SK-N-SH treated with all-trans-retinoic acid at 6 μM for 48 hours (cell line): ENCODE data around the gene LECT2.

Experiments
- ATAC-seq: fragments of 200-7000 bp; cut with Tn5 transposase; 3 replicates; pipeline ENCODE4 v1.9.1; 2020; ENCODE audit warnings: mild to moderate bottlenecking, moderate library complexity
- ARNTL ChIP-seq: fragments of 450-650 bp; formaldehyde crosslinking; IDR thresholded peaks from 2 replicates; pipeline ENCODE4 v1.5.0; 2020; ENCODE audit warnings: low read depth, mild to moderate bottlenecking, moderate library complexity, borderline replicate concordance
- BACH2 ChIP-seq: fragments of 250-450 bp; sonication (Bioruptor Pico); IDR thresholded peaks from 2 replicates; pipeline ENCODE4 v1.9.0; 2021; ENCODE audit warnings: mild to moderate bottlenecking, borderline replicate concordance
- CSDC2 ChIP-seq: fragments of 250-450 bp; sonication (Bioruptor Pico); IDR thresholded peaks from 2 replicates; pipeline ENCODE4 v1.5.0; 2020; ENCODE audit warnings: mild to moderate bottlenecking, moderate library complexity
- ESRRG ChIP-seq: fragments of 250-450 bp; sonication (Bioruptor Pico); IDR thresholded peaks from 2 replicates; pipeline ENCODE4 v1.6.1; 2021; ENCODE audit warnings: mild to moderate bottlenecking
- ISL1 ChIP-seq: fragments of 250-450 bp; sonication (Bioruptor Pico); IDR thresholded peaks from 2 replicates; pipeline ENCODE4 v2.1.2; 2022; ENCODE audit warnings: mild to moderate bottlenecking, moderate library complexity
- OSR1 ChIP-seq: fragments of 250-450 bp; sonication (Bioruptor Pico); IDR thresholded peaks from 2 replicates; pipeline ENCODE4 v1.8.0; 2022; ENCODE audit warnings: moderate library complexity, mild to moderate bottlenecking, inconsistent platforms
- PPARA ChIP-seq: fragments of 250-450 bp; sonication (Bioruptor Pico); IDR thresholded peaks from 2 replicates; pipeline ENCODE4 v1.5.0; 2020; ENCODE audit warnings: mild to moderate bottlenecking, borderline replicate concordance
- RARB ChIP-seq: fragments of 250-450 bp; sonication (Bioruptor Pico); IDR thresholded peaks from 2 replicates; pipeline ENCODE4 v1.8.0; 2021; ENCODE audit warnings: mild to moderate bottlenecking, moderate library complexity
- SNAI2 ChIP-seq: fragments of 250-450 bp; sonication (Bioruptor Pico); IDR thresholded peaks from 2 replicates; pipeline ENCODE4 v1.5.0; 2020; ENCODE audit warnings: mild to moderate bottlenecking, moderate library complexity
- TOX ChIP-seq: fragments of 250-450 bp; sonication (Bioruptor Pico); IDR thresholded peaks from 2 replicates; pipeline ENCODE4 v1.8.0; 2021; ENCODE audit warnings: mild to moderate bottlenecking, moderate library complexity, borderline replicate concordance
- TSHZ2 ChIP-seq: fragments of 250-450 bp; sonication (Bioruptor Pico); IDR thresholded peaks from 2 replicates; pipeline ENCODE4 v1.5.0; 2020; ENCODE audit warnings: mild to moderate bottlenecking, moderate library complexity
- ZC3H10 ChIP-seq: fragments of 250-450 bp; sonication (Bioruptor Pico); IDR thresholded peaks from 2 replicates; pipeline ENCODE4 v1.5.1; 2021; ENCODE audit warnings: mild to moderate bottlenecking, moderate library complexity
- ZFP3 ChIP-seq: fragments of 250-450 bp; sonication (Bioruptor Pico); IDR thresholded peaks from 2 replicates; pipeline ENCODE4 v1.5.0; 2020; ENCODE audit warnings: mild to moderate bottlenecking, moderate library complexity
- ZFP30 ChIP-seq: fragments of 450-650 bp; formaldehyde crosslinking; IDR thresholded peaks from 2 replicates; pipeline ENCODE4 v1.5.0; 2022; ENCODE audit warnings: mild to moderate bottlenecking, moderate library complexity
- ZNF565 ChIP-seq: fragments of 450-650 bp; formaldehyde crosslinking; conservative IDR thresholded peaks from 2 replicates; pipeline ENCODE4 v1.5.0; 2020; ENCODE audit warnings: low read depth, mild to moderate bottlenecking, moderate library complexity
- ZNF70 ChIP-seq: fragments of 450-650 bp; formaldehyde crosslinking; IDR thresholded peaks from 2 replicates; pipeline ENCODE4 v1.5.0; 2020; ENCODE audit warnings: mild to moderate bottlenecking, moderate library complexity
- ZNF8 ChIP-seq: fragments of 450-650 bp; formaldehyde crosslinking; IDR thresholded peaks from 2 replicates; pipeline ENCODE4 v1.5.0; 2020; ENCODE audit warnings: mild to moderate bottlenecking, moderate library complexity
- TF ChIP-seq, protein P1 (sequence below): fragments of 250-450 bp; sonication (Bioruptor Pico); IDR thresholded peaks from 2 replicates; pipeline ENCODE4 v1.8.0; 2021; ENCODE audit warnings: low read depth, mild to moderate bottlenecking, moderate library complexity, borderline replicate concordance
- TF ChIP-seq, protein P2 (sequence below): fragments of 250-450 bp; sonication (Bioruptor Pico); IDR thresholded peaks from 2 replicates; pipeline ENCODE4 v1.5.1; 2020; ENCODE audit warnings: low read depth, mild to moderate bottlenecking, moderate library complexity

LECT2 gene

DNA sequence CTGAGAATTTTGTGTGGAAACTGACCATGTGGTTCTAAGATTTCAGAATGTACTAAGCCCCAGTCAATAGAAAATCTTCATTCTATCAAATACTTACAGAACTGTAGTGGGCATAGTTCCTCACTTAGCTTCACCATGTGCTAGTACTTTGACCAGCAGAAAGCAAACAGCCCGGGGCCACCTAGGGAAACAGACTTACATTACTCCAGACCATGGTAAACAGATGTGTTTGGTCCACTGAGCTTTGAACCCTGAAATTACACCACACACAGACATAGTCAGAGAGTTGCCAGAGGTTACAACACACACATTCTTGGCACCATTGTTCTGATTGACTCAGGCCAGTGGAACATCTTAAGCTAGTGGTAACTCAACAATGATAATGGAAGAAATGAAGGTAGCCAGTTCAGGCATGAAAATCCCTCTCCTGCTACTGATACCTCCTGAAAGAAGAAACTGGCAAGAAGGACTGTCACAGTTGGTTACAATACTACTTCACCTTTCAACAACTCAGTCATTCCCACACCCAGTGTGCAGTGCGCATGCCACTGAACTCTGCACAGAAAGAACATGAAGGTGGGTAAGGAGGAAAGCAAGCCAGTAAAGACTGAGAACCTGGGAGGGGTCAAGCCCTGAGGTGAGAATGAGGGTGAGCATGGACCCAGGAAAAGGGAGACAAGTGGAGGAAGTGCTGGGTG is 18.7 kb upstream of the LECT2 start:
- TF ChIP-seq TSHZ2, result no peak
- no peak for TF ChIP-seq TOX (CRISPR knock-in tag)
- TF ChIP-seq, protein P1, sequence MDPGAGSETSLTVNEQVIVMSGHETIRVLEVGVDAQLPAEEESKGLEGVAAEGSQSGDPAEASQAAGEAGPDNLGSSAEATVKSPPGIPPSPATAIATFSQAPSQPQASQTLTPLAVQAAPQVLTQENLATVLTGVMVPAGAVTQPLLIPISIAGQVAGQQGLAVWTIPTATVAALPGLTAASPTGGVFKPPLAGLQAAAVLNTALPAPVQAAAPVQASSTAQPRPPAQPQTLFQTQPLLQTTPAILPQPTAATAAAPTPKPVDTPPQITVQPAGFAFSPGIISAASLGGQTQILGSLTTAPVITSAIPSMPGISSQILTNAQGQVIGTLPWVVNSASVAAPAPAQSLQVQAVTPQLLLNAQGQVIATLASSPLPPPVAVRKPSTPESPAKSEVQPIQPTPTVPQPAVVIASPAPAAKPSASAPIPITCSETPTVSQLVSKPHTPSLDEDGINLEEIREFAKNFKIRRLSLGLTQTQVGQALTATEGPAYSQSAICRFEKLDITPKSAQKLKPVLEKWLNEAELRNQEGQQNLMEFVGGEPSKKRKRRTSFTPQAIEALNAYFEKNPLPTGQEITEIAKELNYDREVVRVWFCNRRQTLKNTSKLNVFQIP (CRISPR knock-in tag), result no peak
- TF ChIP-seq SNAI2 (CRISPR knock-in tag), result no peak
- TF ChIP-seq ZNF565 (CRISPR knock-in tag), result no peak
- TF ChIP-seq RARB (CRISPR knock-in tag), result no peak
- no peak for TF ChIP-seq CSDC2 (CRISPR knock-in tag)
- TF ChIP-seq OSR1 (CRISPR knock-in tag), result no peak
- TF ChIP-seq ISL1 (CRISPR knock-in tag), result no peak
- TF ChIP-seq ZFP3, result no peak
- TF ChIP-seq ESRRG, result no peak
- TF ChIP-seq ZNF70 (CRISPR knock-in tag), result no peak
- TF ChIP-seq ZNF8 (CRISPR knock-in tag), result no peak
- no peak for ATAC-seq

GRCh38 chr5:135971701-135972100 is 16.9 kb upstream of the LECT2 start:
- ATAC-seq, result no peak
- TF ChIP-seq ZFP3 (no peak), PPARA (CRISPR knock-in tag) (no peak), BACH2 (CRISPR knock-in tag) (no peak), ZC3H10 (CRISPR knock-in tag) (no peak), RARB (CRISPR knock-in tag) (no peak), SNAI2 (CRISPR knock-in tag) (no peak), ESRRG (no peak)
- TF ChIP-seq, protein P2, sequence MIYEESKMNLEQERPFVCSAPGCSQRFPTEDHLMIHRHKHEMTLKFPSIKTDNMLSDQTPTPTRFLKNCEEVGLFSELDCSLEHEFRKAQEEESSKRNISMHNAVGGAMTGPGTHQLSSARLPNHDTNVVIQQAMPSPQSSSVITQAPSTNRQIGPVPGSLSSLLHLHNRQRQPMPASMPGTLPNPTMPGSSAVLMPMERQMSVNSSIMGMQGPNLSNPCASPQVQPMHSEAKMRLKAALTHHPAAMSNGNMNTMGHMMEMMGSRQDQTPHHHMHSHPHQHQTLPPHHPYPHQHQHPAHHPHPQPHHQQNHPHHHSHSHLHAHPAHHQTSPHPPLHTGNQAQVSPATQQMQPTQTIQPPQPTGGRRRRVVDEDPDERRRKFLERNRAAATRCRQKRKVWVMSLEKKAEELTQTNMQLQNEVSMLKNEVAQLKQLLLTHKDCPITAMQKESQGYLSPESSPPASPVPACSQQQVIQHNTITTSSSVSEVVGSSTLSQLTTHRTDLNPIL, result no peak

GRCh38 chr5:135966790-135967189 is 12.0 kb upstream of the LECT2 start:
- ATAC-seq, result no peak
- TF ChIP-seq, protein P2, result no peak
- TF ChIP-seq, protein P1 (CRISPR knock-in tag), result no peak
- TF ChIP-seq ZFP30 (no peak), SNAI2 (CRISPR knock-in tag) (no peak), OSR1 (CRISPR knock-in tag) (no peak), RARB (CRISPR knock-in tag) (no peak), ARNTL (CRISPR knock-in tag) (no peak), TSHZ2 (no peak), CSDC2 (CRISPR knock-in tag) (no peak), ZC3H10 (CRISPR knock-in tag) (no peak), ISL1 (CRISPR knock-in tag) (no peak), BACH2 (CRISPR knock-in tag) (no peak), ZNF70 (CRISPR knock-in tag) (no peak)
